NCI-H460 (cell line): ENCODE data around the gene CCT8. TPM values are rescaled to one million over a fixed set of nuclear protein-coding genes. Genes with fewer than 3 reads are reported as not detected.
"Not testable (repeated sequence)": the region's sequence is repeated elsewhere in the genome, so short reads cannot be mapped to it uniquely, and the experiment has no call there.

Experiments used
- DNase-seq: peaks from one replicate; pipeline ENCODE4 v3.0.0-alpha.2; 2016; ENCODE audit warnings: low read depth; ENCODE audit errors: extremely low read depth
- total RNA-seq: library from RNA; depleted of rRNA; stranded (reverse); fragments of >200 nt; shearing (Covaris generic); gene quantifications from 2 replicates; pipeline ENCODE4 v1.2.3, GENCODE V29; 2014; rRNA removed

CCT8 gene
- total RNA-seq, 1 experiment from 2014 or later = 220 TPM

DNA sequence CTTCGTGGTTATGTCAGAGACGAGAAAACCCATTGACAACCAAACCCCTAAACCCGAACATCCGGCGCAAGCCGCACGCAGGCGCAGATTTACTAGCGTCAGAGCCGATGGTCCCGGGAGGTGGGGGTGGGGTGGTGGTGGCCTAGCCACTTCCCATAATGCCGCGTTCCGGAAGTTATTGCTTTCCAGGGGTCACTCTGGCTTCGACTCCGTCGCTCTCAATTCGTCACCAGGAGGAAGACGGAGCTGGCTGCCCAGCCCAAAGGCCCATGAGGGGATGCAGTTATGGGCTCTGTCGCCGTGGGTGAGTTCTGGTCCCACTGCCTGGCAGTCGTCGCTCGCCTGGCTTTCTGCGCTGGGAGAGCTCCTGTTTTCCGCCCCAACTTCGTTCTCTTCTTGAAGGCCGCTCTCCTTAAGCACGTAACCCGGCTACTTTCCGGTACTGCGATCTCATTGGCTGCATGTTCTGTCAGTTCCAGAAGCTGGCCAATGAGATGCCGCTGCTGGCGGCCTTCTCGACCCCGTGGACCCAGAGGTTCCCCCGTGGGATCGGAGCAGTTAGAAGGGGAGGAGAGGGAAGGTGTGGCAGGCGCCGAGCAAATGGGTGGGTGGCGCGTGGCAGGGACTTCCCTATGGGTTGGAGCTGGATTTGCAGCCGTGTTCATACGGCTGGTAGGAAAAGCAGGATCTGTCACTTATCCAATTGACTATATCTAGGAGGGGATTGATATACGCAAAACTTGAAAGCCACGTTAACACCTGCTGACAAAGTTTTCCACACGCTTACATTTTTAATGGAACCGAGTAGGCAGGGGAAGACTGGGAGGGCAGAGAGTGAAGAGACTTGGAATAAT is 48.7 kb downstream of the CCT8 start, which contains the start of gene USP16:
USP16 (plus strand) TSS at position 195 of the 854 bp plus-strand sequence. CDS start 3,246 bp downstream, outside the sequence.
- DNase-seq = peak; percentile 90

DNA sequence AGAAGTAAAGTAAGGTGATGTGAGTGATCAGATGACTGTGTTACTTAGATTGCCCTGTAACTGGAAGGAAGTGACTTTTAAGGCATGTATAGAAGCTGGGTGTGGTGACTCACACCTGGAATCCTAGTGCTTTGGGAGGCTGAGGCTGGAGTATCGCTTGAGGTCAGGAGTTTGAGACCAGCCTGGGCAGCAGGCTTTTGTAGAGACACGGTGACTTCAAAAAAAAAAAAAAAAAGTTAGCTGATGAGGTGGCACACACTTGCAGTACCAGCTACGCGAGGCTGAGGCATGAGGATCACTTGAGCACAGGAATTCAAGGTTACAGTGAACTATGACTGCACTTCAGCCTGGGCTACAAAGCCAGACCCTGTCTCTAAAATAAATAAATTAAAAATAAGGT is 51.3 kb downstream of the CCT8 start:
- DNase-seq = no peak

DNA sequence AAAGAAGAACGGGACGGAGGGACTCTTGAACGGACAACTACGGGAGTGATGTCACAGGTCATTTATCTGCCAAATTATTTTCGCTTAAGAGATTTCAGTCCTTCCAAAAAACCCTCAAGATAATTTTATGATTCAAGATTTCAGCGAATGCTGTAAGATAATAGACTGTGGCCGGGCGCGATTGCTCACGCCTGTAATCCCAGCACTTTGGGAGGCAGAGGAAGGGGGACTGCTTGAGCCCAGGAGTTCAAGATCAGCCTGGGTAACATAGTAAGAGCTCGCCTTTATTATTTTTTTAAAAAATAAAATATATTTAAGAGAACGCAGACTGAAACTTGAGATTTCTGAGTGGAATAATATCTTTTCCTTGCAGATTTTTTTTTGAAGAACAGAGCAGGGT is 54.9 kb downstream of the CCT8 start:
- no peak for DNase-seq

DNA sequence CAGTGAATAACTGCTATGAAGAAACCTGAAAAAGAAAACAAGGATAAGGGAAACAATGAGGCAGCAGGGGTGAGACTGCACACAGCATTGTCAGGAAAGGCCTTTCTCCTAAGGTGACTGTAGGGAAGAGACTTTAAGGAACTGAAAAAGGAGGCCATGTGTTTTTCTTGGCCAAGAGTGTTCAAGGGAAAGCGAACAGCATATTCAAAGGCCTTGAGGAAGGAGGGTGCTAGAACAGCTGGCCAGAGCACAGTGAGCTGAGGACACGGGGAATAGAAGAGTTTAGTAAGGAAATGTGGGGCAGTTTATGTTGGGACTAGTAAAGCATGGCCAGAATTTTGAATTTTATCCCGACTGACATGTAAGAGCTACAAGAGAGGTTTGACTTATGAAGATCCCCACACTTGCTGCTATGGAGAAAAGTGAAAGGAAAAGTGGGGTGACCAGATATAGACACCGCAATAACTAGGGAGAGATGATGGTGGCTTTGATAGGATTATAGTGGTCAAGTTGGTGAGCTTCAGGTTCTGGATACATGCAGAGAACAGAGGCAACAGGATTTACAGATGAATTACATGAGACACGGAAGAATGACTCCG is 55.7 kb downstream of the CCT8 start:
- no peak for DNase-seq

DNA sequence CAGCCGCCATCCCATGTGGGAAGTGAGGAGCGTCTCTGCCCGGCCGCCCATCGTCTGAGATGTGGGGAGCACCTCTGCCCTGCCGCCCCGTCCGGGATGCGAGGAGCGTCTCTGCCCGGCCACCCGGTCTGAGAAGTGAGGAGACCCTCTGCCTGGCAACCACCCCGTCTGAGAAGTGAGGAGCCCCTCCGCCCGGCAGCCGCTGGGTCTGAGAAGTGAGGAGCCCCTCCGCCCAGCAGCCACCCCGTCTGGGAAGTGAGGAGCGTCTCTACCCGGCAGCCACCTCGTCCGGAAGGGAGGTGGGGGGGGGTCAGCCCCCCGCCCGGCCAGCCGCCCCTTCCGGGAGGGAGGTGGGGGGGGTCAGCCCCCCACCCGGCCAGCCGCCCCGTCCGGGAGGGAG is 62.2 kb downstream of the CCT8 start:
- not testable (repeated sequence) for DNase-seq

DNA sequence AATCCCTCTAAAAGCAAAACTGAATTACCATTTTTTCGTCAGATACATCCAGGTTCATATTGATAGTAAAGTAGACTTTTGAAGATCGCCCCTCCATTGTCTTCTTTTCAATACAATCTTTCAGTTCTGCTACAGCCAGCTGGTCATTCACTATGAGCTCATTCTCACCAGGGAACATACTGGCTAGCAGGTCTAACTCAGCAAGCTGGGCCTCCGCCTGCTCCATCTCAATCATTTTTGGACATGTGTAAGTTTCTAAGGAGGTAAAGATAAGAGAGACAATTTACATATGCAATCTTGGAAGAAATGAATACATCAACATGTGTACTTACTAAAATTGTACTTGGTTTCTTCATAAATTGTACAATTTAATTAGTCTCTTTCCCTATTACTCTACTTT is 65.1 kb downstream of the CCT8 start:
- DNase-seq = no peak

DNA sequence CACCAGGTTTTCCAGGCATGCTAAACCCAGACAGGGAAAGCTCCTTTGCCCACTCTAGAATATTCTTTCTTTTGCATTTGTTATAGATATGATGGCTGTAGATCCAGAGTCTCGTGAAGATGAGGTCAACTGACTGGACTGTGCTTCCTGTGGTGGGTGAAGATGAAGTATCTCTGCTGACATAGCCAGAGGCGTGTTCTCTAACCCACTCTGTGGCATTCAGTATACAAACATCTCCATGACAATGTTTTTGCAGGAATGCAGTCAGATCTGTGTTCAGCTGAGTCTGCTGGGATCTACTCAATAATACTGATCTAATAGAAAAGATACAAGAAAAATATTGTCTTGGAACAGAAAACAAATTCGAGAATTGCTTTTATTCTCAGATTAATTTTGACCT is 65.6 kb downstream of the CCT8 start:
- no peak for DNase-seq

DNA sequence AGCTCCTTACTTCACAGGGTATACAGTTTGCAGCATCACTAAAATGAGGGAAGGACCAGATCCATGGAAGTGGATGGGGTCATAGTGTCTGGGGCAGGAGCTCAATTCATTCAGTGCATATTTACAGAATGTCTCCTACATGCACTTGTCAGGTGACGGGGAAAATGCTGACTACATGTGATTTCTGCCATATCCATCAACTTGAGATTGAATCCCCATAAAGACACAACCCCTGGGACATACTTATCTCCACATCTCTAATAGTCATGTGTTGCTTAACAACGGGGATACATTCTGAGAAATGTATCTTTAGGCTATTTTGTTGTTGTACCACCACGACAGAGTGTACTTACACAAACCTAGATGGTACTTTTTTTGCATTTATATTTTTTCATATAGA is 66.3 kb downstream of the CCT8 start:
- DNase-seq = no peak

Other genes with a start within 250 kb of the CCT8 start
- 16.8 and 17.0 TPM in 2 replicates for gene LTN1, start 80.8 kb downstream of the CCT8 start, total RNA-seq
- gene RWDD2B, start 54.3 kb downstream of the CCT8 start, total RNA-seq = 14.1 and 16.3 TPM in 2 replicates
- gene USP16, start 49.0 kb downstream of the CCT8 start, total RNA-seq = 39.3 and 45.6 TPM in 2 replicates
- gene MAP3K7CL, start 57.0 kb upstream of the CCT8 start, total RNA-seq = 1.3 TPM in 1 of 2 replicates, not detected in the other
- gene BACH1, start 225.3 kb upstream of the CCT8 start, total RNA-seq = 45.7 and 53.6 TPM in 2 replicates